Limb (tissue), 2 donors: ENCODE results near the gene RPS2.

ENCODE experiments used
- DNase-seq, 2 donors: peaks; one replicate each; pipeline ENCODE4 v3.0.0-alpha.2; 2016; ENCODE audit errors: extremely low spot score in 2 of 2

Gene RPS2

GRCh38 chr16:1981398-1981836, 16.8 kb upstream of the RPS2 start, which contains the start of gene NOXO1:
TSS of gene NOXO1 (minus strand) at chr16:1981469. CDS start at chr16:1981179, 290 bp downstream.
- no peak for DNase-seq

GRCh38 chr16:1980770-1981087, 16.1 kb upstream of the RPS2 start:
- no peak for DNase-seq

GRCh38 chr16:1980030-1980769, 15.6 kb upstream of the RPS2 start:
- peak in 1 of 2 donors; percentile 66 for DNase-seq

GRCh38 chr16:1979271-1980029, 14.8 kb upstream of the RPS2 start:
- no peak for DNase-seq

- DNase-seq, result no peak
Observed at GRCh38 chr16:1978476-1979120, 14.0 kb upstream of the RPS2 start.

- no peak for DNase-seq
Observed at GRCh38 chr16:1977875-1978268, 13.2 kb upstream of the RPS2 start.

- no peak for DNase-seq
Observed at GRCh38 chr16:1976951-1977874, 12.6 kb upstream of the RPS2 start.

GRCh38 chr16:1976216-1976520, 11.5 kb upstream of the RPS2 start:
- DNase-seq, result no peak

- no peak for DNase-seq
Observed at GRCh38 chr16:1975432-1976215, 11.0 kb upstream of the RPS2 start.

GRCh38 chr16:1974157-1975070, 9.8 kb upstream of the RPS2 start:
- no peak for DNase-seq

GRCh38 chr16:1973461-1974156, 9.0 kb upstream of the RPS2 start:
- no peak for DNase-seq

- no peak for DNase-seq
Observed at GRCh38 chr16:1972490-1972877, 7.9 kb upstream of the RPS2 start.

- DNase-seq, result peak; percentile 94 to 98
Observed at GRCh38 chr16:1971796-1972489, 7.3 kb upstream of the RPS2 start, which contains the start of gene TBL3. TSS of gene TBL3 (plus strand) at chr16:1972053. CDS start at chr16:1972165, 112 bp downstream.

- DNase-seq, result no peak
Observed at GRCh38 chr16:1968146-1968953, 3.7 kb upstream of the RPS2 start.

GRCh38 chr16:1966460-1966859, 1.8 kb upstream of the RPS2 start, which contains the start of gene RNF151:
TSS of gene RNF151 (plus strand) at chr16:1966856. CDS start at chr16:1966882, 26 bp downstream.
- no peak for DNase-seq

GRCh38 chr16:1965396-1966001, 873 bp upstream of the RPS2 start:
- no peak for DNase-seq
